GM12878 (cell line): Measurements from ENCODE around the gene C20orf202. TPM values are rescaled to one million over a fixed set of nuclear protein-coding genes. Genes with fewer than 3 reads are reported as not detected.

ENCODE experiments used
- ATAC-seq: fragments of 200-7000 bp; cut with Tn5 transposase; 3 replicates; pipeline ENCODE4 v1.9.1; 2020; ENCODE audit warnings: mild to moderate bottlenecking, moderate library complexity
- BruUV-seq: library from RNA; stranded (reverse); fragments of 400-500 nt; replicated peaks from 2 replicates; lab custom pipeline; 2021; lab: Mats Ljungman, UMichigan
- CTCF ChIA-PET: fragments of 300-600 bp; sonication (Branson Sonifier 250); formaldehyde crosslinking; extraction: SDS; loops from one replicate; lab custom pipeline; 2021; ENCODE audit warnings: inconsistent platforms; lab: Yijun Ruan, JAX
- POLR2A ChIA-PET: fragments of 350-600 bp; formaldehyde crosslinking; extraction: SDS; loops from one replicate; lab custom pipeline; 2021; ENCODE audit warnings: inconsistent platforms; lab: Charles Lee
- RAD21 ChIA-PET: fragments of 300-600 bp; sonication (Branson Sonifier 250); formaldehyde crosslinking; loops from one replicate; lab custom pipeline; 2023; ENCODE audit warnings: antibody characterized with exemption; ENCODE audit not compliant: unreplicated experiment; lab: Charles Lee
- SMC1A ChIA-PET: fragments of 300-600 bp; sonication (Branson Sonifier 250); formaldehyde crosslinking; loops from one replicate; lab custom pipeline; 2023; ENCODE audit not compliant: unreplicated experiment, uncharacterized antibody; lab: Charles Lee
- DNase-seq: peaks from one replicate; pipeline ENCODE4 v3.0.0-alpha.2; 2011; ENCODE audit warnings: low read depth, low spot score
- FAIRE-seq: peaks from 3 replicates; lab custom pipeline; 2011; peaks lifted over from hg19 to GRCh38; lab: Jason Lieb, UNC
- H2AFZ ChIP-seq: 2 replicates; pipeline ENCODE4 v1.6.0; 2011; ENCODE audit warnings: low read depth, low read length, control low read depth; ENCODE audit not compliant: control insufficient read depth
- H3K27ac ChIP-seq: 2 replicates; pipeline ENCODE4 v1.5.1; 2011; ENCODE audit warnings: control low read depth; ENCODE audit not compliant: control insufficient read depth, insufficient read depth
- H3K27me3 ChIP-seq, 2 experiments: replicated peaks in 1 of 2; 2 replicates each; pipeline versions ENCODE4 v1.6.0 to v1.6.1; 2011; ENCODE audit warnings: low read length in 1 of 2; ENCODE audit not compliant: control insufficient read depth in 2 of 2, insufficient read depth in 2 of 2
- H3K36me3 ChIP-seq, 2 experiments: 2 replicates each; pipeline ENCODE4 v1.5.1; 2011; ENCODE audit warnings: low read length in 1 of 2; ENCODE audit not compliant: control insufficient read depth in 2 of 2, insufficient read depth in 2 of 2
- H3K4me1 ChIP-seq: 2 replicates; pipeline ENCODE4 v1.6.1; 2011; ENCODE audit warnings: mild to moderate bottlenecking, low read length, moderate library complexity, mixed read lengths; ENCODE audit not compliant: control insufficient read depth, insufficient read depth
- H3K4me2 ChIP-seq: 2 replicates; pipeline ENCODE4 v1.6.0; 2011; ENCODE audit warnings: control low read depth; ENCODE audit not compliant: control insufficient read depth, insufficient read depth
- H3K4me3 ChIP-seq: fragments of 200-600 bp; sonication (generic); 2 replicates; pipeline ENCODE4 v1.5.1; 2016
- H3K79me2 ChIP-seq: 2 replicates; pipeline ENCODE4 v1.6.0; 2011; ENCODE audit warnings: low read length; ENCODE audit not compliant: control insufficient read depth, insufficient read depth
- H3K9ac ChIP-seq: 2 replicates; pipeline ENCODE4 v1.8.0; 2011; ENCODE audit warnings: low read length, control low read depth, mixed read lengths; ENCODE audit not compliant: control insufficient read depth, insufficient read depth
- H3K9me3 ChIP-seq: replicated peaks from 3 replicates; pipeline ENCODE4 v1.5.1; 2011; ENCODE audit warnings: mild to moderate bottlenecking, low read length; ENCODE audit not compliant: control insufficient read depth, insufficient read depth
- H4K20me1 ChIP-seq: 2 replicates; pipeline ENCODE4 v1.6.0; 2011; ENCODE audit not compliant: control insufficient read depth, insufficient read depth
- FOXK2 ChIP-seq: fragments of 450-650 bp; IDR thresholded peaks from 2 replicates; pipeline ENCODE4 v1.6.1; 2017; ENCODE audit warnings: mild to moderate bottlenecking, moderate library complexity
- ZNF24 ChIP-seq: fragments of 450-650 bp; IDR thresholded peaks from 2 replicates; pipeline ENCODE4 v1.6.1; 2017; ENCODE audit warnings: antibody characterized with exemption, mild to moderate bottlenecking
- WGBS: methylation state at CpG from one replicate; pipeline ENCODE4 v1.1.6; 2016; ENCODE audit warnings: low lambda C conversion rate; ENCODE audit not compliant: insufficient replicate concordance, insufficient coverage; ENCODE audit errors: missing lambda C conversion rate; 5-methylcytosine and 5-hydroxymethylcytosine counted together
- in situ Hi-C: fragments of 300-500 bp; cut with MboI; formaldehyde crosslinking; loops from 9 replicates; pipeline ENCODE4 v1.14.3; 2018; ENCODE audit warnings: mixed read lengths
- intact Hi-C: fragments of 100-400 bp; cut with micrococcal nuclease; formaldehyde crosslinking; loops from one replicate; pipeline ENCODE4 v1.14.2; 2022; ENCODE audit not compliant: unreplicated experiment
- polyA plus RNA-seq, 11 experiments: library from polyadenylated mRNA; depleted of rRNA in 4 of 11; unstranded in 6 of 11; stranded (reverse) in 5 of 11; fragments of >200 nt; fragmentation: Nextera tagmentation in 4 of 11; fragmentation: Illumina TruSeq in 1 of 11; extraction: Ambion mirVana in 4 of 11; extraction: Trizol in 1 of 11; gene quantifications; 1 replicate in 1 of 11; 2 replicates in 10 of 11; pipeline versions ENCODE4 v1.2.1 to v1.2.3, GENCODE V29; 2011 to 2016; ENCODE audit warnings: inconsistent platforms in 2 of 11, missing spikeins in 2 of 11, low read depth in 1 of 11
- total RNA-seq, 4 experiments: library from RNA; depleted of rRNA in 3 of 4; stranded (reverse); fragments of >200 nt in 3 of 4; fragmentation: Illumina TruSeq in 1 of 4; extraction: Trizol in 1 of 4; gene quantifications; 2 replicates each; pipeline versions ENCODE4 v1.2.1 to v1.2.3, GENCODE V29; 2013 to 2021

C20orf202 gene
- total and polyA plus RNA-seq, 10 of the 15 experiments (the other 5 are each of a cell fraction or from before 2014, with no cell fraction given) = 0.04 TPM; not detected in 8

DNA sequence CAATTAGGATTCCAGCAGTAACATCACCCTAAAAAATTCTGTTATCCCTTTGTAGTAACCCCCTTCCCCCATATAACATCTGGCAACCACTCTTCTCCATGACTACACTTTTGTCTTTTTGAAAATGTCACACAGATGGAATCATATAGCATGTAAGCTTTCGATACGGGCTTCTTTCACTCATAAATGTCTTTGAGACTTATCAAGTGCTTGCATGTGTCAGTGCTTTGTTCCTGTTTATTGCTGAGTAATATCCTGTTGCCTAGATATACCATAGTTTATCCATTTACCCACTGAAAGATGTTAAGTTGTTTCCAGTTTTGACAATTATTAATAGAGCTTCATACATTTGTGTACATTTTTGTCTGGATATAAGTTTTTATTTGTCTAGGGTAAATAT lies 52.4 kb downstream of the C20orf202 start:
- in situ Hi-C loops = no loop called here
- Histone ChIP-seq H3K4me2 (no peak overlapping the region), H3K27ac (no peak overlapping the region), H2AFZ (no peak overlapping the region), H3K4me3 (no peak overlapping the region), H3K4me1 (no peaks in the 10 kb centered on the region), H3K9me3 (no peaks in the 10 kb centered on the region), H3K27me3 (no peaks in the 10 kb centered on the region; a peak in 2 of 4 replicates), H3K36me3 (no peaks in the 10 kb centered on the region), H3K79me2 (no peaks in the 10 kb centered on the region), H3K9ac (no peak overlapping the region), H4K20me1 (no peaks in the 10 kb centered on the region)
- 82% methylated on average over 2 of the region's 2 CpGs for WGBS
- ChIA-PET SMC1A (interaction anchor here (0.6 kb wide), 1 partner anchor 455 kb away, joined by 3 read pairs; no protein-coding TSS in a partner anchor), CTCF (no interaction called here), POLR2A (no interaction called here), RAD21 (no interaction called here)
- ATAC-seq (no peak), DNase-seq (no peak), FAIRE-seq (no peak)
- TF ChIP-seq FOXK2 (no peak), ZNF24 (no peak)
- intact Hi-C loops = no loop called here
- no TSS peak for BruUV-seq

Other genes with a start within 250 kb of the C20orf202 start
- gene RSPO4, start 201.1 kb upstream of the C20orf202 start, total RNA-seq (2014; rRNA removed) = not detected in 2 replicates
- not detected in 2 replicates for gene RSPO4, start 201.1 kb upstream of the C20orf202 start, total RNA-seq (2014; rRNA removed; fragmentation: Illumina TruSeq; extraction: Trizol)
- not detected in 2 replicates for gene RSPO4, start 201.1 kb upstream of the C20orf202 start, total RNA-seq (2021)
- gene RSPO4, start 201.1 kb upstream of the C20orf202 start, polyA plus RNA-seq (2011; rRNA removed) = not detected in 2 replicates
- not detected in 2 replicates for gene RSPO4, start 201.1 kb upstream of the C20orf202 start, polyA plus RNA-seq (2014; fragmentation: Illumina TruSeq; extraction: Trizol)
- gene RSPO4, start 201.1 kb upstream of the C20orf202 start, polyA plus RNA-seq (2014; fragmentation: Nextera tagmentation; extraction: Ambion mirVana) = not detected
- gene RSPO4, start 201.1 kb upstream of the C20orf202 start, polyA plus RNA-seq (2014; rRNA removed) = 0.06 and 0.08 TPM in 2 replicates
- not detected for gene RSPO4, start 201.1 kb upstream of the C20orf202 start, polyA plus RNA-seq (2016; fragmentation: Nextera tagmentation; extraction: Ambion mirVana)
- 30.2 and 32.9 TPM in 2 replicates for gene PSMF1, start 84.9 kb upstream of the C20orf202 start, total RNA-seq (2014; rRNA removed)
- 35.2 and 35.8 TPM in 2 replicates for gene PSMF1, start 84.9 kb upstream of the C20orf202 start, total RNA-seq (2014; rRNA removed; fragmentation: Illumina TruSeq; extraction: Trizol)
- 156 and 167 TPM in 2 replicates for gene PSMF1, start 84.9 kb upstream of the C20orf202 start, total RNA-seq (2021)
- gene PSMF1, start 84.9 kb upstream of the C20orf202 start, polyA plus RNA-seq (2011; rRNA removed) = 29.3 and 45.9 TPM in 2 replicates
- 68.1 and 171 TPM in 2 replicates for gene PSMF1, start 84.9 kb upstream of the C20orf202 start, polyA plus RNA-seq (2014; fragmentation: Illumina TruSeq; extraction: Trizol)
- 10 to 100 TPM; 14.2 to 14.4 TPM for gene PSMF1, start 84.9 kb upstream of the C20orf202 start, polyA plus RNA-seq (2014; fragmentation: Nextera tagmentation; extraction: Ambion mirVana)
- gene PSMF1, start 84.9 kb upstream of the C20orf202 start, polyA plus RNA-seq (2014; rRNA removed) = 27.3 and 35.1 TPM in 2 replicates
- 100 to 1,000 TPM; 159 to 173 TPM for gene PSMF1, start 84.9 kb upstream of the C20orf202 start, polyA plus RNA-seq (2016; fragmentation: Nextera tagmentation; extraction: Ambion mirVana)
- not detected in 2 replicates for gene TMEM74B, start 18.5 kb upstream of the C20orf202 start, total RNA-seq (2014; rRNA removed)
- not detected in 2 replicates for gene TMEM74B, start 18.5 kb upstream of the C20orf202 start, total RNA-seq (2014; rRNA removed; fragmentation: Illumina TruSeq; extraction: Trizol)
- gene TMEM74B, start 18.5 kb upstream of the C20orf202 start, total RNA-seq (2021) = not detected in 2 replicates
- gene TMEM74B, start 18.5 kb upstream of the C20orf202 start, polyA plus RNA-seq (2011; rRNA removed) = 0.06 and 0.07 TPM in 2 replicates
- gene TMEM74B, start 18.5 kb upstream of the C20orf202 start, polyA plus RNA-seq (2014; fragmentation: Illumina TruSeq; extraction: Trizol) = not detected in 2 replicates
- not detected for gene TMEM74B, start 18.5 kb upstream of the C20orf202 start, polyA plus RNA-seq (2014; fragmentation: Nextera tagmentation; extraction: Ambion mirVana)
- not detected in 2 replicates for gene TMEM74B, start 18.5 kb upstream of the C20orf202 start, polyA plus RNA-seq (2014; rRNA removed)
- gene TMEM74B, start 18.5 kb upstream of the C20orf202 start, polyA plus RNA-seq (2016; fragmentation: Nextera tagmentation; extraction: Ambion mirVana) = not detected
- not detected in 2 replicates for gene RAD21L1, start 22.6 kb downstream of the C20orf202 start, total RNA-seq (2014; rRNA removed)
- gene RAD21L1, start 22.6 kb downstream of the C20orf202 start, total RNA-seq (2014; rRNA removed; fragmentation: Illumina TruSeq; extraction: Trizol) = not detected in 2 replicates
- gene RAD21L1, start 22.6 kb downstream of the C20orf202 start, total RNA-seq (2021) = not detected in 2 replicates
- gene RAD21L1, start 22.6 kb downstream of the C20orf202 start, polyA plus RNA-seq (2011; rRNA removed) = not detected in 2 replicates
- gene RAD21L1, start 22.6 kb downstream of the C20orf202 start, polyA plus RNA-seq (2014; fragmentation: Illumina TruSeq; extraction: Trizol) = 0.14 TPM in 1 of 2 replicates, not detected in the other
- not detected for gene RAD21L1, start 22.6 kb downstream of the C20orf202 start, polyA plus RNA-seq (2014; fragmentation: Nextera tagmentation; extraction: Ambion mirVana)
- not detected in 2 replicates for gene RAD21L1, start 22.6 kb downstream of the C20orf202 start, polyA plus RNA-seq (2014; rRNA removed)
- not detected for gene RAD21L1, start 22.6 kb downstream of the C20orf202 start, polyA plus RNA-seq (2016; fragmentation: Nextera tagmentation; extraction: Ambion mirVana)
- 0.45 and 0.49 TPM in 2 replicates for gene SNPH, start 62.8 kb downstream of the C20orf202 start, total RNA-seq (2014; rRNA removed)
- gene SNPH, start 62.8 kb downstream of the C20orf202 start, total RNA-seq (2014; rRNA removed; fragmentation: Illumina TruSeq; extraction: Trizol) = 0.13 and 0.14 TPM in 2 replicates
- gene SNPH, start 62.8 kb downstream of the C20orf202 start, total RNA-seq (2021) = 0.31 and 0.53 TPM in 2 replicates
- not detected in 2 replicates for gene SNPH, start 62.8 kb downstream of the C20orf202 start, polyA plus RNA-seq (2011; rRNA removed)
- gene SNPH, start 62.8 kb downstream of the C20orf202 start, polyA plus RNA-seq (2014; fragmentation: Illumina TruSeq; extraction: Trizol) = 0.05 and 0.15 TPM in 2 replicates
- under 1 TPM in 1 of 2 experiments, not detected in 1; 0.02 TPM for gene SNPH, start 62.8 kb downstream of the C20orf202 start, polyA plus RNA-seq (2014; fragmentation: Nextera tagmentation; extraction: Ambion mirVana)
- gene SNPH, start 62.8 kb downstream of the C20orf202 start, polyA plus RNA-seq (2014; rRNA removed) = 0.27 and 0.40 TPM in 2 replicates
- under 1 TPM; 0.37 to 0.44 TPM for gene SNPH, start 62.8 kb downstream of the C20orf202 start, polyA plus RNA-seq (2016; fragmentation: Nextera tagmentation; extraction: Ambion mirVana)
- 0.60 and 1.1 TPM in 2 replicates for gene SDCBP2, start 125.7 kb downstream of the C20orf202 start, total RNA-seq (2014; rRNA removed)
- gene SDCBP2, start 125.7 kb downstream of the C20orf202 start, total RNA-seq (2014; rRNA removed; fragmentation: Illumina TruSeq; extraction: Trizol) = 0.45 and 0.60 TPM in 2 replicates
- gene SDCBP2, start 125.7 kb downstream of the C20orf202 start, total RNA-seq (2021) = 0.77 and 1.5 TPM in 2 replicates
- gene SDCBP2, start 125.7 kb downstream of the C20orf202 start, polyA plus RNA-seq (2011; rRNA removed) = 1.3 and 1.5 TPM in 2 replicates
- 0.51 and 0.96 TPM in 2 replicates for gene SDCBP2, start 125.7 kb downstream of the C20orf202 start, polyA plus RNA-seq (2014; fragmentation: Illumina TruSeq; extraction: Trizol)
- gene SDCBP2, start 125.7 kb downstream of the C20orf202 start, polyA plus RNA-seq (2014; fragmentation: Nextera tagmentation; extraction: Ambion mirVana) = under 1 TPM in 1 of 2 experiments, not detected in 1; 0.16 TPM
- 1.3 and 1.9 TPM in 2 replicates for gene SDCBP2, start 125.7 kb downstream of the C20orf202 start, polyA plus RNA-seq (2014; rRNA removed)
- gene SDCBP2, start 125.7 kb downstream of the C20orf202 start, polyA plus RNA-seq (2016; fragmentation: Nextera tagmentation; extraction: Ambion mirVana) = 1 to 10 TPM; 1.4 to 2.4 TPM
- gene FKBP1A, start 189.6 kb downstream of the C20orf202 start, total RNA-seq (2014; rRNA removed) = 88.4 and 103 TPM in 2 replicates
- 121 and 129 TPM in 2 replicates for gene FKBP1A, start 189.6 kb downstream of the C20orf202 start, total RNA-seq (2014; rRNA removed; fragmentation: Illumina TruSeq; extraction: Trizol)
- gene FKBP1A, start 189.6 kb downstream of the C20orf202 start, total RNA-seq (2021) = 249 and 256 TPM in 2 replicates
- 412 and 519 TPM in 2 replicates for gene FKBP1A, start 189.6 kb downstream of the C20orf202 start, polyA plus RNA-seq (2011; rRNA removed)
- 687 and 768 TPM in 2 replicates for gene FKBP1A, start 189.6 kb downstream of the C20orf202 start, polyA plus RNA-seq (2014; fragmentation: Illumina TruSeq; extraction: Trizol)
- 100 to 1,000 TPM; 150 to 166 TPM for gene FKBP1A, start 189.6 kb downstream of the C20orf202 start, polyA plus RNA-seq (2014; fragmentation: Nextera tagmentation; extraction: Ambion mirVana)
- 258 and 259 TPM in 2 replicates for gene FKBP1A, start 189.6 kb downstream of the C20orf202 start, polyA plus RNA-seq (2014; rRNA removed)
- gene FKBP1A, start 189.6 kb downstream of the C20orf202 start, polyA plus RNA-seq (2016; fragmentation: Nextera tagmentation; extraction: Ambion mirVana) = 100 to 1,000 TPM; 590 TPM